Suprapubic skin (tissue), 4 donors: ENCODE results near the gene PRKCE.
A peak's percentile ranks its signal among the peaks of the same experiment; 100 is the strongest.

ENCODE experiments used
- EP300 ChIP-seq: sonication (generic); formaldehyde crosslinking; IDR thresholded peaks from one replicate; pipeline ENCODE4 v1.6.1; 2017; ENCODE audit warnings: antibody characterized with exemption
- POLR2A ChIP-seq, 2 donors: fragments of 450-650 bp; IDR thresholded peaks; one replicate each; pipeline ENCODE4 v1.6.1; 2017; ENCODE audit warnings: antibody characterized with exemption in 2 of 2, mild to moderate bottlenecking in 2 of 2, moderate library complexity in 2 of 2
- POLR2AphosphoS5 ChIP-seq, 3 donors: sonication (generic); formaldehyde crosslinking; IDR thresholded peaks; one replicate each; pipeline ENCODE4 v1.6.1; 2017; ENCODE audit warnings: antibody characterized with exemption in 3 of 3
- TF ChIP-seq, protein P1 (sequence below), 2 donors: fragments of 200-600 bp in 1 of 2; fragments of 450-650 bp in 1 of 2; sonication (generic) in 1 of 2; IDR thresholded peaks; one replicate each; pipeline ENCODE4 v1.5.1; 2016 to 2019; ENCODE audit warnings: antibody characterized with exemption in 2 of 2, mild to moderate bottlenecking in 1 of 2, moderate library complexity in 1 of 2

DNA sequence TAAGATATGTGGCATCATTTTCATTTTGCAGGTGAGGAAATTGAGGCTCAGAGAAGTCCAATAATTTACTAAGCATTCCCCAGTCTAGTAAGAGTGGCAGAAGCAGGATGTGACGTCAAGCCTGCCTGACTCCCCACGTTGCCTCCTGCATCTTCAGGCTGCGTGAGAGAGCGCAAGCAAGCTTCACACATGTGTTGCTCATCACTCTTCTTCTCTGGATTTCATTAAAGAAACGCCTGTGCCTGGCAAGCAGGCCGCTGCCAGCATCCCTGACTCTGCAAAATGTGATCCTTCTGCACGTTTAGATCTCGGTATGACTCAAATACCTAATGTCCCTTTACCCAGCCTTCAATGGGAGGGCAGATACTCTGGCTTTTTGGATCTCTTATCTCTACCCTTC, 96.8 kb downstream of the PRKCE start:
- TF ChIP-seq, protein P1, sequence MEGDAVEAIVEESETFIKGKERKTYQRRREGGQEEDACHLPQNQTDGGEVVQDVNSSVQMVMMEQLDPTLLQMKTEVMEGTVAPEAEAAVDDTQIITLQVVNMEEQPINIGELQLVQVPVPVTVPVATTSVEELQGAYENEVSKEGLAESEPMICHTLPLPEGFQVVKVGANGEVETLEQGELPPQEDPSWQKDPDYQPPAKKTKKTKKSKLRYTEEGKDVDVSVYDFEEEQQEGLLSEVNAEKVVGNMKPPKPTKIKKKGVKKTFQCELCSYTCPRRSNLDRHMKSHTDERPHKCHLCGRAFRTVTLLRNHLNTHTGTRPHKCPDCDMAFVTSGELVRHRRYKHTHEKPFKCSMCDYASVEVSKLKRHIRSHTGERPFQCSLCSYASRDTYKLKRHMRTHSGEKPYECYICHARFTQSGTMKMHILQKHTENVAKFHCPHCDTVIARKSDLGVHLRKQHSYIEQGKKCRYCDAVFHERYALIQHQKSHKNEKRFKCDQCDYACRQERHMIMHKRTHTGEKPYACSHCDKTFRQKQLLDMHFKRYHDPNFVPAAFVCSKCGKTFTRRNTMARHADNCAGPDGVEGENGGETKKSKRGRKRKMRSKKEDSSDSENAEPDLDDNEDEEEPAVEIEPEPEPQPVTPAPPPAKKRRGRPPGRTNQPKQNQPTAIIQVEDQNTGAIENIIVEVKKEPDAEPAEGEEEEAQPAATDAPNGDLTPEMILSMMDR (IDR thresholded peaks at IDR 0.05), result no peak
- TF ChIP-seq POLR2AphosphoS5 (IDR thresholded peaks at IDR 0.05) (peak in 2 of 3 donors; percentile 42 to 44), POLR2A (IDR thresholded peaks at IDR 0.05) (no peak), EP300 (no peak)
